Fibroblast of pulmonary artery (primary cell): Measurements from ENCODE around the gene TTC6.

ENCODE experiments used
- DNase-seq: peaks from one replicate; pipeline ENCODE4 v3.0.0-alpha.2; 2010; ENCODE audit warnings: low read depth
- H3K4me3 ChIP-seq: replicated peaks from 2 replicates; pipeline ENCODE4 v1.5.1; 2011; ENCODE audit warnings: low read depth, mild to moderate bottlenecking, control low read depth, low read length, moderate library complexity
- CTCF ChIP-seq: IDR thresholded peaks from 2 replicates; pipeline ENCODE4 v1.5.1; 2011; ENCODE audit warnings: mild to moderate bottlenecking, control low read depth, low read length, inconsistent platforms; ENCODE audit errors: missing control alignments

Gene TTC6

DNA sequence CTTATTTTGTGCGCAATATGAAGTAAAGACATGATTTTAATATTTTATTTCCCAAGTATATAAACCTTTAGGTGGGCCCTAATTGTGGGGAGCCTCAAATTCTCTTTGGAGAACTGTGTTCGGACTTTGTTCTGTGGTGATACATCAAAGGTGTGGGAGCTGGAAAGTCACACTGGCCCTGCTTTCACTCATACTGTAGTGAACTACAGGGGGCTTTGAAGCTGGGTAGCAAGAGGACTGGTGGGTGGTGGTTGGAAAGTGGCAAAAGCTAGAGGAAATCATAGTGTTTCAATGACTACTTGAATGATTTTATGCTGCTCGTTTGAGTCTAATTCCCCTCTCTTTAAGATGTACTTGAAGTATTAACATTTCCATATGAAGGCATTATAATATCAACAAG lies 13.2 kb downstream of the TTC6 start:
- TF ChIP-seq CTCF = no peak
- DNase-seq = no peak
- H3K4me3 ChIP-seq = no peak overlapping the region

- H3K4me3 ChIP-seq = no peak overlapping the region
- TF ChIP-seq CTCF = no peak
- DNase-seq = no peak
These were observed 15.6 kb downstream of the TTC6 start for GRCh38 chr14:37610945-37611523.

DNA sequence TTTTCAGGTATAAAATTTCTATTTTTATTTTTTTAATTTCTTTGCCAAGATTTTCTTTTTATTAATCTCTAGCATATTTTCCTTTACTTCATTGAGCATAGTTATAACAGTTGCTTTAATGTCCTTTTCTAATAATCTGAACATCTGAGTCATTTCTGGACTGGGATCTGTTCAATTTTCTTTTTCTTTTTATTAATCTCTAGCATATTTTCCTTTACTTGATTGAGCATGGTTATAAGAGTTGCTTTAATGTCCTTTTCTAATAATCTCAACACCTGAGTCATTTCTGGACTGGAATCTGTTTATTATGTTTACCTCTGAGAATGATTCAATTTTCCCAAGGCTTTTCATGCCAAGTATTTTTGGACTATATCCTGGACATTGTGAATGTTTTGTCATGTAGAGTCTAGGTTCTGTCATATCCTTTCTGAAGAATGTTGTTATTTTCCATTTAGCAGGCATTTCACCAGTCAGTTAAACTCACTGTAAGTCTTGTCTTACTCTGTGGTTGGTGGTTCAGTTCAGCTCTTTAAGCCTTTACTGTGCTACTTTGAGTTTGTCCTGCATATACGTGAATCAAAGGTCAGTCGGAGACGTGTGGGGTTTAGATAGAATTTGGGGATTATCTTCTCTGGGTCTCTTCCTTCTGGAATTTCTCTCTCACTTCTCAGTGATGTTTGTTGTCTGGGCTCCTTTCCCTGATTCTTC lies 20.3 kb downstream of the TTC6 start:
- TF ChIP-seq CTCF = no peak
- H3K4me3 ChIP-seq = no peak overlapping the region
- no peak for DNase-seq

DNA sequence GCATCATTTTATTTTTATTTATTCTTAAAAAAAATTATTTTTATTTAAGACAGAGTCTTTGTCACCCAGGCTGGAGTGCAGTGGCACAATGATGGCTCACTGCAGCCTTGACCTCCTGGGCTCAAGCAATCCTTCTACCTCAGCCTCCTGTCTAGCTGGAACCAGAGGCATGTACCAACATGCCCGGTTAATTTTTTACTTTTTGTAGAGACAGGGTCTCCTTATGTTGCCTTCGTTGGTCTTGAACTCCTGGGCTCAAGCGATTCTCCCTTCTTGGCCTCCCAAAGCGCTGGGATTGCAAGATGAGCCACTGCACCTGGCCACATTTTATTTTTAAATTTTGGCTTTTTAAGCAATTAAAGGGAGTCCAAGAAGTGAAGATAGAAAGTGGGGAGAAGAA lies 21.4 kb downstream of the TTC6 start:
- no peak for TF ChIP-seq CTCF
- no peak for DNase-seq
- H3K4me3 ChIP-seq = no peak overlapping the region

DNA sequence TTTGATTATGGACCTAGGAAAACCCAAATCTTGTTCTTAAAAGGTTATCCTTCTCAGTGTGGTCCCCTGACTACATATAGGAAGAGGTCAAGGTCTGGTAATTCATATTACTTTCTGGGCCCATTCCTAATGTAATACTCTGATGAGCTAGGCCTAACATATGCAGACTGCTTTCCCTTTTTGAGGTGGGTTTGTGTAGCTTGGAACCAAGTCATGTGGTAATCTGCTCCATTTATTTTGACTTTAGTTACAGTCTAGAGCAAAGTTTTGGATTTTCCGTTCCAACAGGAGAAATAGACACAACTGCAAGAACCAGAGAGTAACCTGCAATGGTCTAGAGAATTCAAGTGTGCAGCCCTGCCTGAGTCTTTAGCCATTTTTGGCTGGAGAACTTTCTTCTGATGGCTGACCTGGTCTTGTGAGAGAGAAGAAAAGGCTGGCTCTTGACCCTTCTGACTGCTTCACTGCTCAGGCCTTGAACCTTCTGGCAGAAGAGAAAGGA lies 22.5 kb downstream of the TTC6 start:
- no peak for TF ChIP-seq CTCF
- no peak for DNase-seq
- no peak overlapping the region for H3K4me3 ChIP-seq

DNA sequence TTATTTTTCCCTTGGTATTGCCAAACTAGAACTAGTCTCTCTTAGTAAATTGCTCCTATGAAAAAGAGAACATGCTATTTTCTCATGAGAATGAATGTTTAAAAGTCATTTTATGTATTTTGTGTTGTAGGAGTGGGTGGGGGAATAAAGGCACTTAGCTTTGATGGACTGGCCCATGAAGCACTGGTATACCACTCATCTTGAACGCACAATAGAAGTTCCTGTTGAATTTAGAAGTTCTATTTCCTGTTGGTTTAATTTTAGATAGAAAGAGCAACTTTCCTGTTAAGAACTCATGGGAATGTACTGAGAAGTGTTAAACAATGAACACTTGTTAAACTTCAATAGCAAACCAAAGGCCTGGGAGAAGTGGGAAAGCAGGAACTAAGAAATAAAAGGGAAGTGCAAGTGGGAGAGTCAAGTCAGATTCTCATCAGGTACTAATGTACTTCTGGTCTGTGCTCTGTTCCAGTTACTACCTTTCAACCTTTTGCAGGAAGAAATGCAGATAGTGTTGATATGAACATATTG lies 23.1 kb downstream of the TTC6 start:
- TF ChIP-seq CTCF = no peak
- no peak for DNase-seq
- no peak overlapping the region for H3K4me3 ChIP-seq
